H9 (cell line): ENCODE measurements around the gene TECTA. TPM values are rescaled to one million over a fixed set of nuclear protein-coding genes. Genes with fewer than 3 reads are reported as not detected.
A peak's percentile ranks its signal among the peaks of the same experiment; 100 is the strongest.

ENCODE experiments used
- DNase-seq: peaks from one replicate; pipeline ENCODE4 v3.0.0-alpha.2; 2017
- H2AFZ ChIP-seq: one replicate; pipeline ENCODE4 v1.6.1; 2013; ENCODE audit warnings: mild to moderate bottlenecking, low read length, control low read depth, moderate library complexity
- H2AK5ac ChIP-seq: 2 replicates; pipeline ENCODE4 v1.6.1; 2013; ENCODE audit warnings: low read length, control low read depth, mixed read lengths; ENCODE audit not compliant: insufficient read length
- H2BK120ac ChIP-seq: one replicate; pipeline ENCODE4 v1.6.1; 2013; ENCODE audit warnings: low read depth, mild to moderate bottlenecking, low read length, control low read depth, inconsistent platforms; ENCODE audit not compliant: poor library complexity, severe bottlenecking
- H2BK12ac ChIP-seq: 2 replicates; pipeline ENCODE4 v1.6.1; 2013; ENCODE audit warnings: low read length, control low read depth, mixed read lengths, low read depth; ENCODE audit not compliant: insufficient read length
- H2BK15ac ChIP-seq: 2 replicates; pipeline ENCODE4 v1.6.1; 2013; ENCODE audit warnings: low read depth, low read length, control low read depth
- H2BK20ac ChIP-seq: one replicate; pipeline ENCODE4 v1.6.1; 2013; ENCODE audit warnings: low read depth, mild to moderate bottlenecking, low read length, control low read depth, inconsistent platforms; ENCODE audit not compliant: poor library complexity, severe bottlenecking
- H2BK5ac ChIP-seq: 2 replicates; pipeline ENCODE4 v1.6.1; 2013; ENCODE audit warnings: low read length, control low read depth, mixed read lengths; ENCODE audit not compliant: insufficient read length
- H3K14ac ChIP-seq: 2 replicates; pipeline ENCODE4 v1.6.1; 2013; ENCODE audit warnings: low read length, control low read depth; ENCODE audit not compliant: insufficient read depth
- H3K18ac ChIP-seq: 2 replicates; pipeline ENCODE4 v1.6.1; 2013; ENCODE audit warnings: low read depth, mild to moderate bottlenecking, mixed read lengths, low read length, control low read depth; ENCODE audit not compliant: insufficient read length
- H3K23ac ChIP-seq: 2 replicates; pipeline ENCODE4 v1.6.1; 2013; ENCODE audit warnings: low read length, control low read depth, mixed read lengths, low read depth; ENCODE audit not compliant: insufficient read length
- H3K23me2 ChIP-seq: 2 replicates; pipeline ENCODE4 v1.6.1; 2013; ENCODE audit warnings: low read depth, mild to moderate bottlenecking, mixed read lengths, low read length, control low read depth; ENCODE audit not compliant: insufficient read length, poor library complexity, severe bottlenecking
- H3K27ac ChIP-seq: 2 replicates; pipeline ENCODE4 v1.5.1; 2013; ENCODE audit warnings: low read length, control low read depth, mixed read lengths, low read depth; ENCODE audit not compliant: insufficient read length
- H3K27me3 ChIP-seq: 2 replicates; pipeline ENCODE4 v1.6.1; 2013; ENCODE audit warnings: low read length, control low read depth, inconsistent platforms; ENCODE audit not compliant: insufficient read depth
- H3K4ac ChIP-seq: 2 replicates; pipeline ENCODE4 v1.6.1; 2013; ENCODE audit warnings: low read depth, mild to moderate bottlenecking, control low read depth, inconsistent platforms, low read length, moderate library complexity
- H3K4me1 ChIP-seq: 2 replicates; pipeline ENCODE4 v1.6.1; 2013; ENCODE audit warnings: low read length, control low read depth, inconsistent platforms; ENCODE audit not compliant: insufficient read depth
- H3K4me2 ChIP-seq: 2 replicates; pipeline ENCODE4 v1.6.1; 2013; ENCODE audit warnings: low read length, control low read depth, mixed read lengths; ENCODE audit not compliant: insufficient read length, insufficient read depth
- H3K56ac ChIP-seq: 2 replicates; pipeline ENCODE4 v1.6.1; 2013; ENCODE audit warnings: low read depth, mild to moderate bottlenecking, mixed read lengths, low read length, control low read depth; ENCODE audit not compliant: insufficient read length
- H3K79me1 ChIP-seq: 2 replicates; pipeline ENCODE4 v1.6.1; 2013; ENCODE audit warnings: low read depth, mild to moderate bottlenecking, moderate library complexity, low read length, control low read depth, inconsistent platforms; ENCODE audit not compliant: insufficient read depth, poor library complexity, severe bottlenecking
- H3K79me2 ChIP-seq: 2 replicates; pipeline ENCODE4 v1.6.1; 2013; ENCODE audit warnings: low read length, control low read depth, inconsistent platforms; ENCODE audit not compliant: insufficient read depth
- H3K9ac ChIP-seq: 2 replicates; pipeline ENCODE4 v1.6.1; 2013; ENCODE audit warnings: low read length, control low read depth, mixed read lengths; ENCODE audit not compliant: insufficient read length; ENCODE audit errors: extremely low read depth
- H3K9me3 ChIP-seq: one replicate; pipeline ENCODE4 v1.6.1; 2013; ENCODE audit warnings: low read depth, low read length, inconsistent platforms; ENCODE audit not compliant: control insufficient read depth
- H3T11ph ChIP-seq: one replicate; pipeline ENCODE4 v1.6.1; 2013; ENCODE audit warnings: mild to moderate bottlenecking, low read length, control low read depth, inconsistent platforms
- H4K20me1 ChIP-seq: one replicate; pipeline ENCODE4 v1.6.1; 2013; ENCODE audit not compliant: control insufficient read depth, insufficient read length, insufficient read depth
- H4K5ac ChIP-seq: 2 replicates; pipeline ENCODE4 v1.6.1; 2013; ENCODE audit warnings: low read depth, mild to moderate bottlenecking, mixed read lengths, low read length, control low read depth; ENCODE audit not compliant: insufficient read length
- H4K8ac ChIP-seq: replicated peaks from 2 replicates; pipeline ENCODE4 v1.6.1; 2013; ENCODE audit warnings: low read length, control low read depth, mixed read lengths, low read depth; ENCODE audit not compliant: insufficient read length
- H4K91ac ChIP-seq: 2 replicates; pipeline ENCODE4 v1.6.1; 2013; ENCODE audit warnings: low read depth, mild to moderate bottlenecking, moderate library complexity, mixed read lengths, low read length, control low read depth; ENCODE audit not compliant: insufficient read length
- H3K27ac Mint-ChIP-seq, 3 experiments: 2 replicates in 2 of 3; 3 replicates in 1 of 3; pipeline ENCODE4 v1.8.0; 2020 to 2021; ENCODE audit warnings: mixed read lengths in 3 of 3, mild to moderate bottlenecking in 1 of 3, moderate library complexity in 1 of 3
- H3K27me3 Mint-ChIP-seq: 2 replicates; pipeline ENCODE4 v1.8.0; 2021; ENCODE audit warnings: low read depth, mild to moderate bottlenecking, moderate library complexity, mixed read lengths
- H3K36me3 Mint-ChIP-seq, 3 experiments: 2 replicates in 2 of 3; 3 replicates in 1 of 3; pipeline ENCODE4 v1.8.0; 2020 to 2021; ENCODE audit warnings: low read depth in 3 of 3, mixed read lengths in 3 of 3; ENCODE audit not compliant: insufficient read depth in 1 of 3
- H3K4me1 Mint-ChIP-seq, 2 experiments: 2 replicates each; pipeline ENCODE4 v1.8.0; 2020; ENCODE audit warnings: mixed read lengths in 2 of 2
- H3K4me3 Mint-ChIP-seq, 2 experiments: 2 replicates in 1 of 2; 3 replicates in 1 of 2; pipeline ENCODE4 v1.8.0; 2020 to 2021; ENCODE audit warnings: mild to moderate bottlenecking in 2 of 2, mixed read lengths in 2 of 2, moderate library complexity in 1 of 2
- H3K9me3 Mint-ChIP-seq, 2 experiments: 2 replicates in 1 of 2; 3 replicates in 1 of 2; pipeline ENCODE4 v1.8.0; 2020; ENCODE audit warnings: mild to moderate bottlenecking in 2 of 2, mixed read lengths in 2 of 2, moderate library complexity in 1 of 2
- WGBS: extraction: QIAGEN DNeasy Blood & Tissue Kit; methylation state at CpG from one replicate; pipeline ENCODE4 v1.1.7; 2013; ENCODE audit warnings: missing lambda C conversion rate, low lambda C conversion rate, mixed read lengths; ENCODE audit not compliant: insufficient read length; ENCODE audit errors: extremely low coverage; 5-methylcytosine and 5-hydroxymethylcytosine counted together
- total RNA-seq: library from RNA; stranded (reverse); gene quantifications from 2 replicates; pipeline ENCODE4 v1.2.1, GENCODE V29; 2021
- TF ChIP-seq, protein P1 (sequence below): fragments of 200-600 bp; sonication (generic); conservative IDR thresholded peaks from 3 replicates; pipeline ENCODE4 v1.8.0; 2021; ENCODE audit warnings: antibody characterized with exemption, mild to moderate bottlenecking

TECTA gene
- total RNA-seq, 1 experiment from 2014 or later, result 0.66 TPM

DNA sequence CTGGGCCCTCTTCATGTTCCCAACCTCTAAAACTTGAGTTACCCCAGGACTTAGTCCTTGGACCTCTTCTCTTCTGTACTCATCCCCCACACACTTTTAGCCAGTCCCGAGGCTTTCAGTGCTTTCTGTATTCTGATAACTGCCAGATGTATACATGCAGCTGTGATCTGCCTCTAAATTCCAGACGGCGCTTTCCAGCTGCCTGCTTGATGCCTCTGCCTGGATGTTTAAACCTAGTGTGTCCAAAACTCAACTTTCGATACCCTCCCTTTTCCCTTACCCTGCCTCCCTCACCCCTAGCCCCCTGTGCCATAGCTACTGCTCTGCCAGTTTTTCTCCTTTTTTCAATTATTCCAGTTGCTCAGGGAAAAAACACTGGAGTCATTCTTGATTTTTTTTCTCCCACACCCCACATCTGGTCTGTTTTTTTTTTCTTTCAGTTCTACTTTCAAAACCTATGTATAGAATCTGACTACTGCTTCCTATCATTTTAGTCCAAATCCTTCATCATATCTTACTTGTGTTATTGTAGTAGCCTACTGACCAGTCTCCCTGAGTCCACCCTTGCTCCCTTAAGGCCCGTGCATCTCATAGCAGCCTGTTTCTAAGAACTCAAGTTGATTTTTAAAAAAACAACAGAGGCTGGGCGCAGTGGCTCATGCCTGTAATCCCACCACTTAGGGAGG, 32.9 kb upstream of the TECTA start:
- Histone ChIP-seq H2BK12ac (no peak overlapping the region), H3K79me1 (no peaks in the 10 kb centered on the region), H4K91ac (no peak overlapping the region), H2AK5ac (no peak overlapping the region), H3K56ac (no peak overlapping the region), H3K4ac (no peak overlapping the region), H3K23ac (no peak overlapping the region), H2BK20ac (no peak overlapping the region), H3K4me1 (no peaks in the 10 kb centered on the region), H3K23me2 (no peaks in the 10 kb centered on the region), H3K27me3 (no peaks in the 10 kb centered on the region), H3T11ph (no peak overlapping the region), H3K27ac (no peak overlapping the region), H3K79me2 (no peaks in the 10 kb centered on the region), H4K5ac (no peak overlapping the region), H3K14ac (no peak overlapping the region), H2BK5ac (no peak overlapping the region), H3K18ac (no peak overlapping the region), H2BK15ac (no peak overlapping the region), H3K9ac (no peak overlapping the region), H3K9me3 (no peaks in the 10 kb centered on the region), H3K4me2 (no peak overlapping the region), H4K20me1 (no peaks in the 10 kb centered on the region), H4K8ac (no peak overlapping the region), H2AFZ (no peak overlapping the region), H2BK120ac (no peak overlapping the region)
- TF ChIP-seq, protein P1, sequence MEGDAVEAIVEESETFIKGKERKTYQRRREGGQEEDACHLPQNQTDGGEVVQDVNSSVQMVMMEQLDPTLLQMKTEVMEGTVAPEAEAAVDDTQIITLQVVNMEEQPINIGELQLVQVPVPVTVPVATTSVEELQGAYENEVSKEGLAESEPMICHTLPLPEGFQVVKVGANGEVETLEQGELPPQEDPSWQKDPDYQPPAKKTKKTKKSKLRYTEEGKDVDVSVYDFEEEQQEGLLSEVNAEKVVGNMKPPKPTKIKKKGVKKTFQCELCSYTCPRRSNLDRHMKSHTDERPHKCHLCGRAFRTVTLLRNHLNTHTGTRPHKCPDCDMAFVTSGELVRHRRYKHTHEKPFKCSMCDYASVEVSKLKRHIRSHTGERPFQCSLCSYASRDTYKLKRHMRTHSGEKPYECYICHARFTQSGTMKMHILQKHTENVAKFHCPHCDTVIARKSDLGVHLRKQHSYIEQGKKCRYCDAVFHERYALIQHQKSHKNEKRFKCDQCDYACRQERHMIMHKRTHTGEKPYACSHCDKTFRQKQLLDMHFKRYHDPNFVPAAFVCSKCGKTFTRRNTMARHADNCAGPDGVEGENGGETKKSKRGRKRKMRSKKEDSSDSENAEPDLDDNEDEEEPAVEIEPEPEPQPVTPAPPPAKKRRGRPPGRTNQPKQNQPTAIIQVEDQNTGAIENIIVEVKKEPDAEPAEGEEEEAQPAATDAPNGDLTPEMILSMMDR, result no peak
- no peak for DNase-seq
- peak overlapping the region; percentile 57 to 90 (median 66); a peak in 5 of 7 replicates for H3K27ac Mint-ChIP-seq
- no peaks in the 10 kb centered on the region; a peak in 1 of 5 replicates for H3K9me3 Mint-ChIP-seq
- peaks cover 28 to 48% (median 40%) of the 10 kb centered on the region in 3 experiments for H3K36me3 Mint-ChIP-seq
- no CpG with 5 or more reads among the region's 6 CpGs for WGBS
- H3K27me3 Mint-ChIP-seq, result no peaks in the 10 kb centered on the region
- H3K4me3 Mint-ChIP-seq, result no peak overlapping the region
- peaks cover 19 to 20% of the 10 kb centered on the region in 2 experiments for H3K4me1 Mint-ChIP-seq
